Central memory CD8-positive, alpha-beta T cell (primary cell): Measurements from ENCODE around the gene CASP12.

Experiments used
- ATAC-seq: fragments of 150-1000 bp; cut with Tn5 transposase; replicated peaks from 2 replicates; pipeline ENCODE4 v1.10.0; 2022; ENCODE audit warnings: mild to moderate bottlenecking, moderate FRiP score, moderate number of reproducible peaks; ENCODE audit not compliant: poor library complexity, severe bottlenecking; ENCODE audit errors: extremely low read depth
- DNase-seq, 2 donors: peaks; one replicate each; pipeline ENCODE4 v3.0.0; 2021; ENCODE audit warnings: low spot score in 2 of 2
- H3K27ac Mint-ChIP-seq: one replicate; pipeline ENCODE4 v1.8.0; 2022; ENCODE audit warnings: low read depth, mild to moderate bottlenecking, moderate library complexity, mixed read lengths
- H3K27me3 Mint-ChIP-seq: one replicate; pipeline ENCODE4 v1.8.0; 2022; ENCODE audit warnings: mixed read lengths
- H3K36me3 Mint-ChIP-seq: one replicate; pipeline ENCODE4 v1.8.0; 2022; ENCODE audit warnings: mild to moderate bottlenecking, moderate library complexity, mixed read lengths; ENCODE audit not compliant: insufficient read depth
- H3K4me1 Mint-ChIP-seq: one replicate; pipeline ENCODE4 v1.8.0; 2022; ENCODE audit warnings: mixed read lengths
- H3K4me3 Mint-ChIP-seq: one replicate; pipeline ENCODE4 v1.8.0; 2022; ENCODE audit warnings: mild to moderate bottlenecking, moderate library complexity, mixed read lengths
- H3K9me3 Mint-ChIP-seq: one replicate; pipeline ENCODE4 v1.8.0; 2022; ENCODE audit warnings: mixed read lengths

CASP12 gene

GRCh38 chr11:104912102-104912501 lies 13.8 kb upstream of the CASP12 start:
- Mint-ChIP-seq H3K36me3 (peaks cover 5% of the 10 kb centered on the region), H3K4me1 (peaks cover 61% of the 10 kb centered on the region)

GRCh38 chr11:104908186-104908531 lies 9.9 kb upstream of the CASP12 start:
- Mint-ChIP-seq H3K4me1 (peaks cover 28% of the 10 kb centered on the region), H3K4me3 (peak overlapping the region; percentile 31), H3K36me3 (peaks cover 5% of the 10 kb centered on the region), H3K27me3 (no peaks in the 10 kb centered on the region), H3K27ac (peak overlapping the region; percentile 78), H3K9me3 (no peaks in the 10 kb centered on the region)
- ATAC-seq (peak; percentile 43), DNase-seq (no peak)

More at GRCh38 chr11:104912102-104912501, 13.8 kb upstream of the CASP12 start:
- Mint-ChIP-seq H3K4me3 (no peak overlapping the region), H3K27me3 (no peaks in the 10 kb centered on the region), H3K9me3 (no peaks in the 10 kb centered on the region), H3K27ac (no peak overlapping the region)
- DNase-seq = no peak
- ATAC-seq = no peak

- Mint-ChIP-seq H3K4me1 (peaks cover 22% of the 10 kb centered on the region), H3K27ac (peak overlapping the region; percentile 78), H3K9me3 (no peaks in the 10 kb centered on the region), H3K36me3 (peaks cover 5% of the 10 kb centered on the region), H3K4me3 (peak overlapping the region; percentile 31), H3K27me3 (no peaks in the 10 kb centered on the region)
- DNase-seq (no peak), ATAC-seq (peak; percentile 80)
These were observed 9.4 kb upstream of the CASP12 start for GRCh38 chr11:104907521-104908185.

- H3K9me3 Mint-ChIP-seq = peaks cover 5% of the 10 kb centered on the region
- peaks cover 33% of the 10 kb centered on the region for H3K4me1 Mint-ChIP-seq
- no peak overlapping the region for H3K4me3 Mint-ChIP-seq
- H3K27ac Mint-ChIP-seq = no peak overlapping the region
- H3K36me3 Mint-ChIP-seq = peaks cover 7% of the 10 kb centered on the region
- DNase-seq (no peak), ATAC-seq (no peak)
- H3K27me3 Mint-ChIP-seq = no peaks in the 10 kb centered on the region
These were observed 7.0 kb upstream of the CASP12 start for GRCh38 chr11:104905271-104905670.

- DNase-seq (no peak), ATAC-seq (no peak)
- Mint-ChIP-seq H3K36me3 (peaks cover 8% of the 10 kb centered on the region), H3K27ac (peak overlapping the region; percentile 81), H3K4me3 (no peak overlapping the region), H3K9me3 (peaks cover 5% of the 10 kb centered on the region), H3K27me3 (no peaks in the 10 kb centered on the region), H3K4me1 (peaks cover 39% of the 10 kb centered on the region)
These were observed 966 bp upstream of the CASP12 start for GRCh38 chr11:104899226-104899625.

- Mint-ChIP-seq H3K27ac (peak overlapping the region; percentile 81), H3K27me3 (no peaks in the 10 kb centered on the region), H3K4me3 (peak overlapping the region; percentile 68), H3K9me3 (peaks cover 5% of the 10 kb centered on the region), H3K36me3 (peaks cover 7% of the 10 kb centered on the region), H3K4me1 (peaks cover 39% of the 10 kb centered on the region)
- ATAC-seq (no peak), DNase-seq (no peak)
These were observed 389 bp upstream of the CASP12 start for GRCh38 chr11:104898685-104899013.

GRCh38 chr11:104895634-104896033 lies 2.6 kb downstream of the CASP12 start:
- Mint-ChIP-seq H3K27ac (no peak overlapping the region), H3K27me3 (no peaks in the 10 kb centered on the region), H3K36me3 (peaks cover 6% of the 10 kb centered on the region), H3K4me3 (no peak overlapping the region), H3K9me3 (peaks cover 2% of the 10 kb centered on the region), H3K4me1 (peaks cover 24% of the 10 kb centered on the region)
- ATAC-seq (no peak), DNase-seq (no peak)

- ATAC-seq (no peak), DNase-seq (no peak)
- Mint-ChIP-seq H3K27ac (no peak overlapping the region), H3K4me1 (peaks cover 18% of the 10 kb centered on the region), H3K36me3 (peaks cover 5% of the 10 kb centered on the region), H3K4me3 (no peak overlapping the region), H3K27me3 (no peaks in the 10 kb centered on the region), H3K9me3 (no peaks in the 10 kb centered on the region)
These were observed 4.4 kb downstream of the CASP12 start for GRCh38 chr11:104893876-104894275.

GRCh38 chr11:104892723-104893511 lies 5.3 kb downstream of the CASP12 start:
- Mint-ChIP-seq H3K27me3 (no peaks in the 10 kb centered on the region), H3K27ac (no peak overlapping the region), H3K9me3 (no peaks in the 10 kb centered on the region), H3K4me3 (no peak overlapping the region), H3K4me1 (peaks cover 11% of the 10 kb centered on the region), H3K36me3 (peaks cover 5% of the 10 kb centered on the region)
- ATAC-seq (no peak), DNase-seq (no peak)

- ATAC-seq (no peak), DNase-seq (no peak)
- Mint-ChIP-seq H3K27ac (no peak overlapping the region), H3K27me3 (no peaks in the 10 kb centered on the region), H3K9me3 (no peaks in the 10 kb centered on the region), H3K36me3 (peaks cover 2% of the 10 kb centered on the region), H3K4me1 (peaks cover 7% of the 10 kb centered on the region), H3K4me3 (no peak overlapping the region)
These were observed 7.1 kb downstream of the CASP12 start for GRCh38 chr11:104891135-104891534.

- no peak for ATAC-seq
- H3K4me1 Mint-ChIP-seq = peaks cover 14% of the 10 kb centered on the region
- H3K36me3 Mint-ChIP-seq = peaks cover 2% of the 10 kb centered on the region
- H3K4me3 Mint-ChIP-seq = no peak overlapping the region
- no peaks in the 10 kb centered on the region for H3K27me3 Mint-ChIP-seq
- H3K9me3 Mint-ChIP-seq = no peaks in the 10 kb centered on the region
- no peak overlapping the region for H3K27ac Mint-ChIP-seq
- DNase-seq = no peak
These were observed 14.9 kb downstream of the CASP12 start for GRCh38 chr11:104883342-104883741.

- Mint-ChIP-seq H3K4me1 (peaks cover 35% of the 10 kb centered on the region), H3K27ac (no peak overlapping the region)
- no peak for ATAC-seq
These were observed 17.0 kb downstream of the CASP12 start for GRCh38 chr11:104881117-104881794.

More at GRCh38 chr11:104881117-104881794, 17.0 kb downstream of the CASP12 start:
- no peak for DNase-seq
- Mint-ChIP-seq H3K27me3 (no peaks in the 10 kb centered on the region), H3K36me3 (peaks cover 2% of the 10 kb centered on the region), H3K4me3 (no peak overlapping the region), H3K9me3 (no peaks in the 10 kb centered on the region)
